Measurements from ENCODE around the gene PEX10. TPM values are rescaled to one million over a fixed set of nuclear protein-coding genes. Genes with fewer than 3 reads are reported as not detected.
A peak's percentile ranks its signal among the peaks of the same experiment; 100 is the strongest.

PEX10 gene
- total RNA-seq, 1 experiment from 2014 or later, result 36.1 TPM

GRCh38 chr1:2384941-2385481 lies 27.4 kb downstream of the PEX10 start:
- Mint-ChIP-seq H3K4me1 (ENCODE audit: insufficient read depth, unreplicated experiment) (no peaks in the 10 kb centered on the region), H3K9me3 (ENCODE audit: unreplicated experiment) (no peaks in the 10 kb centered on the region), H3K27me3 (ENCODE audit: insufficient read depth, unreplicated experiment) (no peaks in the 10 kb centered on the region), H3K27ac (ENCODE audit: low read depth, unreplicated experiment) (no peak overlapping the region), H3K36me3 (ENCODE audit: insufficient read depth, unreplicated experiment) (peaks cover 25% of the 10 kb centered on the region), H3K4me3 (ENCODE audit: unreplicated experiment) (no peak overlapping the region)
- POLR2A ChIA-PET, result no interaction called here
- BruUV-seq (replicated peaks), result no TSS peak
- intact Hi-C loops (cut with micrococcal nuclease), result no loop called here
- no peak for TF ChIP-seq CTCF (IDR thresholded peaks at IDR 0.05; ENCODE audit: unreplicated experiment)
- CTCF ChIA-PET, result interaction anchor here (2.2 kb wide), 1 partner anchor 189 kb away, joined by 14 read pairs; the partner anchor contains the start of gene FAAP20
- DNase-seq (ENCODE audit: unreplicated experiment), result no peak

GRCh38 chr1:2384130-2384860 lies 28.1 kb downstream of the PEX10 start:
- Mint-ChIP-seq H3K36me3 (ENCODE audit: insufficient read depth, unreplicated experiment) (peaks cover 28% of the 10 kb centered on the region), H3K27me3 (ENCODE audit: insufficient read depth, unreplicated experiment) (no peaks in the 10 kb centered on the region), H3K4me3 (ENCODE audit: unreplicated experiment) (no peak overlapping the region), H3K27ac (ENCODE audit: low read depth, unreplicated experiment) (no peak overlapping the region), H3K9me3 (ENCODE audit: unreplicated experiment) (no peaks in the 10 kb centered on the region), H3K4me1 (ENCODE audit: insufficient read depth, unreplicated experiment) (no peaks in the 10 kb centered on the region)
- intact Hi-C loops (cut with micrococcal nuclease), result no loop called here
- ChIA-PET POLR2A (interaction anchor here (0.7 kb wide), 2 partner anchors 13 to 185 kb away, joined by 3 to 6 read pairs; no protein-coding TSS in a partner anchor), CTCF (interaction anchor here (1.1 to 2.2 kb wide), 2 partner anchors 189 to 193 kb away, joined by 3 to 14 read pairs; partner anchors contain the start of gene FAAP20)
- TF ChIP-seq CTCF (IDR thresholded peaks at IDR 0.05; ENCODE audit: unreplicated experiment), result no peak
- BruUV-seq (replicated peaks), result no TSS peak
- no peak for DNase-seq (ENCODE audit: unreplicated experiment)

GRCh38 chr1:2383576-2383975 lies 28.8 kb downstream of the PEX10 start:
- TF ChIP-seq CTCF (IDR thresholded peaks at IDR 0.05; ENCODE audit: unreplicated experiment), result no peak
- no peak for DNase-seq (ENCODE audit: unreplicated experiment)
- Mint-ChIP-seq H3K27me3 (ENCODE audit: insufficient read depth, unreplicated experiment) (no peaks in the 10 kb centered on the region), H3K27ac (ENCODE audit: low read depth, unreplicated experiment) (no peak overlapping the region), H3K36me3 (ENCODE audit: insufficient read depth, unreplicated experiment) (peaks cover 27% of the 10 kb centered on the region), H3K4me1 (ENCODE audit: insufficient read depth, unreplicated experiment) (no peaks in the 10 kb centered on the region), H3K9me3 (ENCODE audit: unreplicated experiment) (no peaks in the 10 kb centered on the region), H3K4me3 (ENCODE audit: unreplicated experiment) (no peak overlapping the region)
- CTCF ChIA-PET, result interaction anchor here (1.1 to 2.2 kb wide), 3 partner anchors 146 to 192 kb away, joined by 3 to 14 read pairs (median 4); partner anchors contain the start of gene FAAP20
- POLR2A ChIA-PET, result no interaction called here
- intact Hi-C loops (cut with micrococcal nuclease), result no loop called here
- no TSS peak for BruUV-seq (replicated peaks)

- Mint-ChIP-seq H3K27me3 (ENCODE audit: insufficient read depth, unreplicated experiment) (no peaks in the 10 kb centered on the region), H3K27ac (ENCODE audit: low read depth, unreplicated experiment) (no peak overlapping the region), H3K9me3 (ENCODE audit: unreplicated experiment) (no peaks in the 10 kb centered on the region), H3K4me1 (ENCODE audit: insufficient read depth, unreplicated experiment) (no peaks in the 10 kb centered on the region), H3K4me3 (ENCODE audit: unreplicated experiment) (no peak overlapping the region), H3K36me3 (ENCODE audit: insufficient read depth, unreplicated experiment) (peaks cover 27% of the 10 kb centered on the region)
- peak; percentile 42 for DNase-seq (ENCODE audit: unreplicated experiment)
- intact Hi-C loops (cut with micrococcal nuclease), result loop anchor here (1.0 kb wide), 1 partner anchor 183 kb away; no protein-coding TSS in a partner anchor
- TF ChIP-seq CTCF (IDR thresholded peaks at IDR 0.05; ENCODE audit: unreplicated experiment), result peak; percentile 27
- BruUV-seq (replicated peaks), result no TSS peak
- POLR2A ChIA-PET, result interaction anchor here (1.3 to 2.8 kb wide), 4 partner anchors 8 to 188 kb away, joined by 4 to 18 read pairs (median 10); partner anchors contain the start of genes FAAP20, MORN1 and RER1
- CTCF ChIA-PET, result interaction anchor here (0.6 to 6.6 kb wide), 20 partner anchors 8 to 229 kb away, joined by 3 to 116 read pairs (median 7); partner anchors contain the start of genes FAAP20, MORN1 and RER1
These were observed 29.6 kb downstream of the PEX10 start for GRCh38 chr1:2382621-2383361.
